Measurements from ENCODE around the gene PTTG1. TPM values are rescaled to one million over a fixed set of nuclear protein-coding genes. Genes with fewer than 3 reads are reported as not detected.
A peak's percentile ranks its signal among the peaks of the same experiment; 100 is the strongest.

PTTG1 gene
- total and polyA plus RNA-seq, 2 donors (not counting 1 experiment from before 2014, with no cell fraction given) = 8.1 to 15.4 TPM

GRCh38 chr5:160439205-160439600 is 17.5 kb downstream of the PTTG1 start:
- peaks cover 40% of the 10 kb centered on the region for H3K4me1 Mint-ChIP-seq
- ChIA-PET CTCF (interaction anchor here (0.8 to 4.9 kb wide), 30 partner anchors 9 to 430 kb away, joined by 3 to 89 read pairs (median 10); partner anchors contain the start of genes PTTG1, SLU7 and TTC1), POLR2A (interaction anchor here (1.1 to 1.3 kb wide), 2 partner anchors 20 to 28 kb away, joined by 5 to 7 read pairs; partner anchors contain the start of gene SLU7)
- H3K27ac Mint-ChIP-seq = peak overlapping the region; percentile 89
- H3K9ac ChIP-seq (ENCODE audit: low read length) = peak overlapping the region; percentile 71
- H3K27ac ChIP-seq (ENCODE audit: low read length in 2 of 2) = peak overlapping the region; percentile 14 to 54
- H3K9me3 ChIP-seq (ENCODE audit: control extremely low read depth in 1 of 3, control insufficient read depth in 2 of 3, insufficient read depth in 1 of 3, low read length in 2 of 3) = no peaks in the 10 kb centered on the region
- TF ChIP-seq EZH2 (IDR thresholded peaks at IDR 0.05; ENCODE audit: borderline replicate concordance, insufficient read depth, low read depth, low read length, poor library complexity, severe bottlenecking) = no peak
- TF ChIP-seq CTCF (IDR thresholded peaks at IDR 0.05) = peak; percentile 79
- H4K20me1 ChIP-seq (ENCODE audit: control insufficient read depth, insufficient read depth, low read length, poor library complexity, severe bottlenecking) = no peaks in the 10 kb centered on the region
- peaks cover 5% of the 10 kb centered on the region for H3K79me2 ChIP-seq (ENCODE audit: control insufficient read depth, insufficient read depth, low read length)
- H3K4me3 Mint-ChIP-seq = peak overlapping the region; percentile 92
- WGBS (ENCODE audit: insufficient coverage) = 0% methylated on average over 8 of the region's 11 CpGs
- intact Hi-C loops (cut with micrococcal nuclease) = loop anchor here (1.0 to 10.0 kb wide), 3 partner anchors 20 to 1106 kb away; partner anchors contain the start of genes GABRB2 and SLU7
- H3K27me3 ChIP-seq (replicated peaks in 1 of 4; ENCODE audit: control extremely low read depth in 1 of 4, control insufficient read depth in 3 of 4, insufficient read depth in 4 of 4, low read length in 3 of 4) = no peaks in the 10 kb centered on the region
- ATAC-seq (ENCODE audit: low read depth) = peak; percentile 80
- no peaks in the 10 kb centered on the region for H3K9me3 Mint-ChIP-seq (ENCODE audit: insufficient read depth)
- DNase-seq = peak; percentile 91
- H2AFZ ChIP-seq (ENCODE audit: insufficient read depth, low read depth, low read length, poor library complexity, severe bottlenecking) = peak overlapping the region; percentile 84
- H3K4me1 ChIP-seq (ENCODE audit: control insufficient read depth in 2 of 2, insufficient read depth in 2 of 2, low read length in 2 of 2) = peaks cover 15 to 21% of the 10 kb centered on the region in 2 donors
- H3K4me3 ChIP-seq (ENCODE audit: control extremely low read depth in 1 of 5, extremely low read depth in 1 of 5, insufficient read depth in 1 of 5, low read depth in 2 of 5, low read length in 4 of 5) = peak overlapping the region; percentile 44 to 83 (median 64)
- H3K4me2 ChIP-seq (replicated peaks; ENCODE audit: low read depth, low read length, poor library complexity, severe bottlenecking) = peak overlapping the region; percentile 85
- no peaks in the 10 kb centered on the region for H3K36me3 ChIP-seq (replicated peaks in 1 of 2; ENCODE audit: control extremely low read depth in 1 of 2, control insufficient read depth in 1 of 2, extremely low read depth in 1 of 2, insufficient read depth in 2 of 2, low read length in 1 of 2)
- H3K27me3 Mint-ChIP-seq = no peaks in the 10 kb centered on the region

DNA sequence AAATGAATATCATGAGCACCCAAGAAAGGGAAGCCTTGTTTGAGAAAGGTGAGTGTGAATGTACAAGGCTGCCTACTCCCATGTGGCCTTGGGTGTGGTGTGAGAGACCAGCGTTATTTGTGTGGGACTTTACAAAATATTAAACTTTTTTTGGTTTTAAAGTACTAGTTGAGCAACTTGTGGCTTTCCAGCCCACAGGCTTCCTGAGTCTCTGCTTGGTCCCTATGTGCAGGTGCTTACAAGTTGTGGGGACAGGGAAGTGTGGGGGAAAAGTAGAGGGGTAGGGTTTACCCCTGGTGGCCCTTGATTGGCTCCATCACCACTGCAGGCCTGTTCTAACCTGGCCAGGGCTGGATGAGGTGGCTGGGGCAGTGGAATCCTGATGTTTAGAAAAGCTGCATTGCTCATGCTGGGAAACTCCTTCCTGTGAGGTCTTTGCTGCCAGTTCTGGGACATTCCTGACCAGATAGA is 19.7 kb downstream of the PTTG1 start:
- Histone ChIP-seq H4K20me1 (ENCODE audit: control insufficient read depth, insufficient read depth, low read length, poor library complexity, severe bottlenecking) (no peaks in the 10 kb centered on the region), H3K36me3 (replicated peaks in 1 of 2; ENCODE audit: control extremely low read depth in 1 of 2, control insufficient read depth in 1 of 2, extremely low read depth in 1 of 2, insufficient read depth in 2 of 2, low read length in 1 of 2) (no peaks in the 10 kb centered on the region), H3K27me3 (replicated peaks in 1 of 4; ENCODE audit: control extremely low read depth in 1 of 4, control insufficient read depth in 3 of 4, insufficient read depth in 4 of 4, low read length in 3 of 4) (no peaks in the 10 kb centered on the region), H3K9me3 (ENCODE audit: control extremely low read depth in 1 of 3, control insufficient read depth in 2 of 3, insufficient read depth in 1 of 3, low read length in 2 of 3) (no peaks in the 10 kb centered on the region), H3K9ac (ENCODE audit: low read length) (no peak overlapping the region), H3K4me2 (replicated peaks; ENCODE audit: low read depth, low read length, poor library complexity, severe bottlenecking) (no peak overlapping the region), H3K79me2 (ENCODE audit: control insufficient read depth, insufficient read depth, low read length) (no peaks in the 10 kb centered on the region), H2AFZ (ENCODE audit: insufficient read depth, low read depth, low read length, poor library complexity, severe bottlenecking) (no peak overlapping the region), H3K4me3 (ENCODE audit: control extremely low read depth in 1 of 5, extremely low read depth in 1 of 5, insufficient read depth in 1 of 5, low read depth in 2 of 5, low read length in 4 of 5) (no peak overlapping the region), H3K27ac (ENCODE audit: low read length in 2 of 2) (no peak overlapping the region), H3K4me1 (ENCODE audit: control insufficient read depth in 2 of 2, insufficient read depth in 2 of 2, low read length in 2 of 2) (peaks cover 0 to 4% of the 10 kb centered on the region in 2 donors)
- no peaks in the 10 kb centered on the region for H3K9me3 Mint-ChIP-seq (ENCODE audit: insufficient read depth)
- no peaks in the 10 kb centered on the region for H3K27me3 Mint-ChIP-seq
- POLR2A ChIA-PET = no interaction called here
- CTCF ChIA-PET = interaction anchor here (0.6 to 4.9 kb wide), 6 partner anchors 12 to 66 kb away, joined by 3 to 89 read pairs (median 21); no protein-coding TSS in a partner anchor
- ATAC-seq (ENCODE audit: low read depth) (no peak), DNase-seq (no peak)
- H3K27ac Mint-ChIP-seq = no peak overlapping the region
- no CpG with 5 or more reads among the region's 1 CpG for WGBS (ENCODE audit: insufficient coverage)
- H3K4me3 Mint-ChIP-seq = no peak overlapping the region
- no peak for TF ChIP-seq CTCF (IDR thresholded peaks at IDR 0.05)
- TF ChIP-seq EZH2 (IDR thresholded peaks at IDR 0.05; ENCODE audit: borderline replicate concordance, insufficient read depth, low read depth, low read length, poor library complexity, severe bottlenecking) = no peak
- peaks cover 22% of the 10 kb centered on the region for H3K4me1 Mint-ChIP-seq
- intact Hi-C loops (cut with micrococcal nuclease) = no loop called here

Data from B cell (primary cell).